GM19468 (cell line): ENCODE measurements around the gene TTC7B.

Experiments used
- ATAC-seq: cut with Tn5 transposase; IDR thresholded peaks from one replicate; pipeline ENCODE4 v1.9.1; 2021; ENCODE audit warnings: mild to moderate bottlenecking, moderate library complexity, moderate number of reproducible peaks; ENCODE audit not compliant: unreplicated experiment; ENCODE audit errors: extremely low read depth

The TTC7B gene

DNA sequence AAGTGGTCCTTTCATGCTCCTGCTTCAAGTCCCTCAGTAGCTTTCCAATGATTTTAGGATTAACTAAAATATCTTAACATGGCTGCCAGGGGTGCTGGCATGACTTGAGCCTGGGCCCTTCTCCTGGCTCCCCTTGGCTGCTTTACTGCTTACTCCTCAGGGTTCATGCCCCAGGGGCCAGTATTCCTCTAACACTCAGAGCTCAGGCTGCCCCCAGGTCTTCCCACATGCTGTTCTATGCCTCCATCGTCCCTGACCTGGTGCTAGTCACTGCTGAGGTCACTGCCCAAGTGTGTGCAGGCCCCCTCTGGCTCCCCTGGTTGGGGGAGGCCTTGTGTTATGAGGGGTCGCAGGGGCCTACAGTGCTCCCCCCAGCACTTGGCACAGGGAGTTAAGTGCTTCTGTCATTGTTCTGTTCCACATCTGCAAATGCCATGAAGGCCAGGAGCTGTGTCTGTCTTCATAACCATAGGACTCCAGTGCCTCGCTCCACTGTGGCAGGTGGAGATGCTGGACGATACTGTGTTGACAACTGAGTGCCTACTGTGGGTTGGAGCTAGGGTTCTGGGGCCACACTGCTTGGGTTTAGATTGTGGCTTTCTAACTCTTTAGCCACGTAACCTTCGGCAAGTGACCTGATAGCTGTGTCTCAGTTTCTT lies 228.8 kb downstream of the TTC7B start:
- no peak for ATAC-seq

DNA sequence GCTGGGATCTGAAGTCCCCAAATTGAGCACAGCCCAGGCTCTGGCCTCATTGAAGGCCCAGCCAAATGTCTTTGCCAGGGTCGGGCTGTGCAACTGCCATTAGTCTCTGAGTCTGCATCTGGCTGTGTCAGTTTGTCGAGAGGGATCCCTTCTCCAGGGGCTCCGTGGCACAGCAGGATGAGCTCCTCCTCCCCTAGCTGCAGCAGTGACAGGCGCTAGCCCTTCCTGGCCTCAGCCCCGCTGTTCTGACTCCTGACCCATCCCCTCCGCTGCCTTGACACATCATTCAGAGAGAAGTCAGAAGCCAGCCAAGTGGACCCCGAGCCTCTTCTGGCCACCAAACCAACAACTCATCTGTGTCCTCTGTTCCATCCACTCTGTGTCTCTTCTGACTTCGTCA lies 231.1 kb downstream of the TTC7B start:
- ATAC-seq: no peak

GRCh38 chr14:90583916-90584605 lies 232.2 kb downstream of the TTC7B start:
- ATAC-seq: no peak

DNA sequence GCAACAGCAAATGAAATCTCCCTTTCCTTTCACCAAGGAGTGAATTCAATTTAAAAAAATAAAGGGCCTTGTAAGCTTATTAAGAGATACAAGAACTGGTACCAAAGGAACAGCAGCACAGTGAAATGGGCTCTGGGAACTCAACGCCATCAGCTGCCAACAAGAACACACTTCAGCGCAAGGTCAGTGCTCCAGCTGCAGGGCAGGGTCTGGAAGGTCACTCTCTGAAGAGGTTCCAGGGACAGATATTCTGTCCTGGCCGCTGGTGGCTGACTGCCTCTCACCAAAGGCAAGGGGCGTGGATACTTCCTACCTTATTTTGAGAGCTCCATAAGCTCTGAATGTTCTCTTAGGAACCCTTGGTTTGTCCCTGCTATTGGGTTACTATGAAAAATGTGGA lies 232.8 kb downstream of the TTC7B start:
- ATAC-seq: no peak

DNA sequence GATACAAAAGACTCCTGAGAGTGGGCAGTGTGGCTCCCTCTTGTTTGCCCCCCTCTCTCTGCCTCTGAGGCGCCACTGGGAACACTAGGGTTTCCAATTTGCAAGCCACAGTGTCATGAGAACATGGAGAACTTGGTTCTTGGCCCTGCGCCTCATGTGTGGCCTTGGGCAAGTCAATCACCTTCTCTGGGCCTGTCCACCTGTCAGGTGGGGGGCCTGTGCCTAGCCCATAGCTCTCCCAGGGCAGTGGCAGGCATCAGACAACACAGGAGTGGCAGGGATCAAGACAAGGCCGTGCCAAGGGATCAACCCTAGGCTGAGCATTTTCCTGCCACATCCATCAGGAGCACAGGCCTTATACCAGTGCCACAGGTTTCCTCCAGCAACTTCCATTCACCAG lies 234.1 kb downstream of the TTC7B start:
- no peak for ATAC-seq

GRCh38 chr14:90581745-90582144 lies 234.5 kb downstream of the TTC7B start:
- ATAC-seq: no peak

- ATAC-seq: no peak
These were observed 235.6 kb downstream of the TTC7B start for GRCh38 chr14:90580377-90581335.

DNA sequence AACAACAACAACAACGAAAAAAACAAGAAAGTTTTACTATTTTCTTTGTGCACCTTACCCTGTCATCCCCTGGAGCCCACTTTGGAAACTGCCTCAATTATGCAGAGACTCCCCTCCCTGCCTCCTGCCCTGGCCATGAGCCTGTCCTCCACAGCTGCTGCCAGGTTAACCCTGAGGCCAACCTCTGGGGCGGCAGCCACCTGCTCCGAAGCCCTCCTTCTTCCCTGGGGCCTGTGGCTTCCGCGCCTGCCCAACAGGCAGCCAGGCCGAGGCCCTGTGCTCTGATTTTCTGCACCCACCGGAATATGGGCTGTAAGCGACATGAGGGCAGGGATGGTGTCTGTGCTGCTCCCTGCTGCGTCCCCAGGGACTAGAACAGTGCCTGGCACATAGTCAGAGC lies 236.4 kb downstream of the TTC7B start:
- no peak for ATAC-seq

- no peak for ATAC-seq
These were observed 237.1 kb downstream of the TTC7B start for GRCh38 chr14:90579088-90579487.

DNA sequence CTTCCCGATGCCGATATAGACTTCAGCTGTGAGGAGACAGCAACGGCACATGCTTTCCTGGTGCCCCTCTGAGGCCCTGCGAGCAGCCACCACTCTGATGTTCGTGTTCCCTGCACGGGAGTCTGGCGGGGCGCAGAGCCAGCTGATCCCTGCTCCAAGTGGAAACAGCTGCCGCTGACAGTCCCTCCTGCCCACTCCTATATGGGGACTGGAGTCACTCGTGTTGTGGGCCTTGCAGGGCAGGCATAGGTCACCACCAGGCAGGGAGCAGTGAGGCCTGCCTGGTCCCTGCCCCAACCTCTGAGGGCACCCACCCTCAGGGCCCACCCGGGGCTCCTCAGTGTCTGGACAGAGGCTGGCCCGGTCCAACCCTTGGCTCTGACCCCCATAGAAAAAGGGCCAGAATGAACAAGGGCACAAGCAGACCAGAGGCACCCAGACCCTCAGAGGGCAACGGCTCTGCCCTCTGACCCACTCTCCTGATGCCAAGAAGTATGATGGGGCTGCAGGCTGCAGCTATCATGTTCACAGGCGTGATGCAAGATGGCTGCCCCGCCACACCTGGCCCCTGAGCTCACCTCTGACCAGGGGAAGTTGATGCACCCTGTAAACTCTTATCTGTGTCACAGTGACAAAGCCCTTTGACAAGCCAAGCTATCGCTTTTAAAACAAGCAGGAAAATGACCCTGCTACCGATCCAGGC lies 237.8 kb downstream of the TTC7B start:
- no peak for ATAC-seq

DNA sequence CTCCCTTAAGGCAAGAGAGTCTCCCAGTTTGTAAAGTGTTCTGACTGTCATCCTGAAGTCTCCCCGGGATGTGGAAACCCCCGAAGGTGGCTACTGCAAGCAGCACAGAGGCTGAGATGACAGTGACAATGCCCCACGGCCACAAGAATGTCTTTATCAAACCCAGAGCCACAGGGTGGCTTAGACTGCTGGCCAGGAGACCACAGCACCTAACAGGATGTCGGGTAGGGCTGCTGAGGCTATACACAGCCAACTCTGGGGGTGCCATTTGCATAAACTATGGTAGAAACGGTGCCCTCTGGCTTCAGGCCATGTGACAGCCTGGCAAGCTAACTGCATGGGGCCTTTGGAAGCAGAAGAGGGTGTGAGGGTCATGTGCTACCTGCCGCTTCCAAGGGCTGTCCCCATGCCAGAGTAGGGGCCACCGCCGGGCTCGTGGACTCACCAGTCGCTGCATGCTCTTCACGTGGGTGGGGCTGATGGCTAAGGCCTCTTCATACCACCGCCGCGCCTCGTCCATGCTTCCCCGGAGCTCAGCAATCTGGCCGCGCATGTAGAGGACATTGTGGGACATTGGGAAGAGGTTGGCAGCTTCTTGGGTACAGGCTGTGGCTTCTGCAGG lies 238.5 kb downstream of the TTC7B start:
- ATAC-seq: no peak

DNA sequence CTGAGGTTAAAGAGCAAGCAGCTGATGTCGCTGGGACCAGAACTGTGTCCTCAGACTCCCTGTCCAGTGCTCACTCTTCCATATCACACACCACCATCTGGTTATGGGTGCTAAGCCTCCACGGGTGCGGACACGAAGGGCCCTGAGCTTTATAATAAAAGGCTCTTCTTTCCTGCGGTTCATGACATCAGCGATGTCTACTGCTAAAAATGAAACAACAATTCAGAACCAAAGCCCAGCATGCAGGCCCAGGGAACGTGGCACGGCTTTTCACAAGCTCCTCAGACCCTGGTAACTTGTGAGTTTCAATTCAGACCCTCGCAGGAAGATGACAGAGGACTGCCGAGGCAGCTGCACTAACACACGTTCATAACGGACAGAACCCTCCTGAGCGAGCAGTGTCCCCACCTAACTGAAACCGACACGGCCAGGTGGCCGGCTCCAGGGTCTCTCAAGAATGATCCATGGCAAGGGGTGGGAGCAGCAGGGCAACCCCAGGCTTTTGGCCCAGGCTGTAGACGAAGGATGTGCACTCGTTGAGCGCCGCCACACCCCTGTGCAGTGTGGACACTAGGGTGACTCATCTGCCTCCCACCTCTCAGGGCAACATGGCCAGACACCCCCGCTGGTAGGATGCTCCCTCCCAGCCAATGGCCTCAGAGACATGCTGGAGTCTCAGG lies 239.1 kb downstream of the TTC7B start:
- ATAC-seq: no peak

GRCh38 chr14:90576581-90576980 lies 239.6 kb downstream of the TTC7B start:
- ATAC-seq: no peak

- ATAC-seq: no peak
These were observed 240.4 kb downstream of the TTC7B start for GRCh38 chr14:90575781-90576180.

DNA sequence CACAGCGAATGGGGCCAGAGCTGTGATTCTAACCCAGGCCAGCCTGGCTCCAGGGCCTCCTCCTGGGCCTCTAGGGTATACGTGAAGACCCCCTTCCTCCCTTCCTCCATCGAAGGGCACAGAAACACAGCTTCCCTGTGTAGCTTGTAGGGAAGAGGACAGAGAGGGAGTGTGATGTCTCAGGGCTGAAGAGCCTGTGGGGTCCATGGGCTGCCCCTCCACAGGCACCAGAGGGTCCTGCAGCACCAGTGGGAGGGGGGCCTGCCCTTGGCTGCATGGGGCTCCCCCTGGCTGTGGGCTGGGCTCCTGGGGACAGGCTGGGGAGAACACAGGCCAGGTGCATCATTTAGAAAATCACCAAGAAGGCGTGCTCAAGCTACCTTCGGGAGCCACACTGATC lies 240.9 kb downstream of the TTC7B start:
- ATAC-seq: no peak

- ATAC-seq: no peak
These were observed 241.8 kb downstream of the TTC7B start for GRCh38 chr14:90574188-90575131.

DNA sequence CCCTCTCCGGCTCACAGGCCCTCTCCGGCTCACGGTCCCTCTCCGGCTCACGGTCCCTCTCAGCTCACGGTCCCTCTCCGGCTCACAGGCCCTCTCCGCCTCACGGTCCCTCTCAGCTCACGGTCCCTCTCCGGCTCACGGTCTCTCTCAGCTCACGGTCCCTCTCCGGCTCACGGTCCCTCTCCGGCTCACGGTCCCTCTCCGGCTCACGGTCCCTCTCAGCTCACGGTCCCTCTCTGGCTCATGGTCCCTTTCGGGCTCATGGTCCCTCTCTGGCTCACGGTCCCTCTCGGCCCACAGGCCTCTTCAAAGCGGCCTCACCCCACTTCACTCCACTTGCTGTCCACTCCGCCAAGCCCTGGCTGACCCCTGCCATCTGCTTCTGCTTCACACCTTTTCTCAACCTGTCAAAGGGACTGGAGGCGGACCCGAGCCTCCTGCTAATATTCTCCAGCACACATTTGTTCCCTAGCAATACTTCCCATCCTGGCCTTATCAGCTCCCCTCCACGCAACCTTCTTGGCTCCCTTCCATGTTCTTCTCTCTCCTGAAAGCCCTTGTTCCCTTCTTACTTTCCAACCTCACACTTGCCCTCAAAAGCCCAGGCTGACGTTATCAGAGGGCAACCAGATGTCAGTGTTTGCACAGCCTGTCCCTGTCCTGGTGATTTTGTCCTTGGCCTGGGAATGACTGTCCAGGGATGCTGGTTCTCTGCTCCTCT lies 242.7 kb downstream of the TTC7B start:
- no peak for ATAC-seq
